GM23248 (cell line): ENCODE measurements around the gene PTCD2.

Experiments used
- EZH2 ChIP-seq: fragments of 200-600 bp; sonication (generic); IDR thresholded peaks from 2 replicates; pipeline ENCODE4 v1.6.1; 2018; ENCODE audit warnings: antibody characterized with exemption, mild to moderate bottlenecking; ENCODE audit not compliant: insufficient read depth, poor library complexity, severe bottlenecking
- EZH2phosphoT487 ChIP-seq: fragments of 200-600 bp; sonication (generic); IDR thresholded peaks from 2 replicates; pipeline ENCODE4 v1.6.1; 2018; ENCODE audit warnings: antibody characterized with exemption, moderate library complexity, mild to moderate bottlenecking, low read depth; ENCODE audit not compliant: insufficient read depth

- TF ChIP-seq EZH2, result no peak
- TF ChIP-seq EZH2phosphoT487, result no peak
These were observed 27.7 kb downstream of the PTCD2 start for GRCh38 chr5:72347801-72348308.
